ENCODE data around the gene WWOX. TPM values are rescaled to one million over a fixed set of nuclear protein-coding genes. Genes with fewer than 3 reads are reported as not detected.

Gene WWOX
- total and polyA plus RNA-seq, 2 of the 13 experiments (the other 11 are each of a cell fraction or from before 2014, with no cell fraction given), result 9.1 to 37.4 TPM

- in situ Hi-C loops (cut with HindIII; ENCODE audit: extremely low pct_ligation_motif_present, low pct_unique_long_range_greater_than_20kb) (no loop called here), intact Hi-C loops (cut with micrococcal nuclease; ENCODE audit: unreplicated experiment) (no loop called here)
- BruUV-seq (replicated peaks), result no TSS peak
- ChIA-PET POLR2A (no interaction called here), CTCF (ENCODE audit: low intra/inter-chr PET ratio, low total read pairs) (no interaction called here)
- Histone ChIP-seq H3K36me3 (replicated peaks in 1 of 2; ENCODE audit: control insufficient read depth in 1 of 2, insufficient read depth in 2 of 2, low read length in 2 of 2) (no peaks in the 10 kb centered on the region), H2AFZ (ENCODE audit: low read length) (no peak overlapping the region), H3K27ac (ENCODE audit: extremely low read length, insufficient read depth, low read length) (no peak overlapping the region), H3K27me3 (ENCODE audit: control insufficient read depth in 1 of 2, insufficient read depth in 2 of 2, low read length in 2 of 2) (no peaks in the 10 kb centered on the region), H3K4me1 (ENCODE audit: insufficient read depth, low read length) (no peaks in the 10 kb centered on the region), H3K9ac (ENCODE audit: insufficient read depth, low read depth, low read length) (no peak overlapping the region), H3K4me2 (ENCODE audit: low read depth, low read length) (no peak overlapping the region), H3K4me3 (replicated peaks in 1 of 3; ENCODE audit: insufficient read depth in 1 of 3, low read depth in 2 of 3, low read length in 3 of 3) (no peak overlapping the region), H3K9me3 (ENCODE audit: low read length) (no peaks in the 10 kb centered on the region), H3K79me2 (ENCODE audit: insufficient read depth, low read length) (no peaks in the 10 kb centered on the region), H4K20me1 (ENCODE audit: insufficient read depth, low read length) (no peaks in the 10 kb centered on the region)
- TF ChIP-seq ZNF3 (CRISPR knock-in tag; IDR thresholded peaks at IDR 0.05) (no peak), TCF7L2 (IDR thresholded peaks at IDR 0.05; ENCODE audit: low read depth, low read length) (no peak), IRF1 (CRISPR knock-in tag; IDR thresholded peaks at IDR 0.05; ENCODE audit: low read depth) (no peak), ZMYM2 (CRISPR knock-in tag; IDR thresholded peaks at IDR 0.05) (no peak), ZBTB44 (CRISPR knock-in tag; IDR thresholded peaks at IDR 0.05) (no peak), NFKBIZ (CRISPR knock-in tag; IDR thresholded peaks at IDR 0.05) (no peak), RBFOX2 (IDR thresholded peaks at IDR 0.05; ENCODE audit: low read depth, low read length) (no peak), POLR2G (IDR thresholded peaks at IDR 0.05; ENCODE audit: low read depth, low read length) (no peak), ZNF282 (IDR thresholded peaks at IDR 0.05; ENCODE audit: partially characterized antibody) (no peak), ZNF556 (CRISPR knock-in tag; IDR thresholded peaks at IDR 0.05; ENCODE audit: borderline replicate concordance) (no peak), KDM4B (CRISPR knock-in tag; IDR thresholded peaks at IDR 0.05) (no peak), RNF2 (conservative IDR thresholded peaks at IDR 0.05; ENCODE audit: low read depth) (no peak), ZNF451 (CRISPR knock-in tag; IDR thresholded peaks at IDR 0.05) (no peak), POLR2A (IDR thresholded peaks at IDR 0.05; ENCODE audit: insufficient read depth in 1 of 2, low read depth in 2 of 2, low read length in 2 of 2) (no peak), HNF1B (CRISPR knock-in tag; IDR thresholded peaks at IDR 0.05) (no peak), SP1 (IDR thresholded peaks at IDR 0.05) (no peak), SP1 (CRISPR knock-in tag; IDR thresholded peaks at IDR 0.05) (no peak), CBX1 (IDR thresholded peaks at IDR 0.05; ENCODE audit: low read depth) (no peak), ZNF879 (CRISPR knock-in tag; IDR thresholded peaks at IDR 0.05) (no peak)
- 97% methylated on average over 3 of the region's 3 CpGs for WGBS (ENCODE audit: low lambda C conversion rate)
- ATAC-seq, result no peak
- FAIRE-seq, result no peak
- DNase-seq (ENCODE audit: low spot score), result no peak
These were observed 178.6 kb downstream of the WWOX start for GRCh38 chr16:78278056-78278450.
